ENCODE data around the gene OR2L2.

OR2L2 gene, protein sequence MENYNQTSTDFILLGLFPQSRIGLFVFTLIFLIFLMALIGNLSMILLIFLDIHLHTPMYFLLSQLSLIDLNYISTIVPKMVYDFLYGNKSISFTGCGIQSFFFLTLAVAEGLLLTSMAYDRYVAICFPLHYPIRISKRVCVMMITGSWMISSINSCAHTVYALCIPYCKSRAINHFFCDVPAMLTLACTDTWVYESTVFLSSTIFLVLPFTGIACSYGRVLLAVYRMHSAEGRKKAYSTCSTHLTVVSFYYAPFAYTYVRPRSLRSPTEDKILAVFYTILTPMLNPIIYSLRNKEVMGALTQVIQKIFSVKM

DNA sequence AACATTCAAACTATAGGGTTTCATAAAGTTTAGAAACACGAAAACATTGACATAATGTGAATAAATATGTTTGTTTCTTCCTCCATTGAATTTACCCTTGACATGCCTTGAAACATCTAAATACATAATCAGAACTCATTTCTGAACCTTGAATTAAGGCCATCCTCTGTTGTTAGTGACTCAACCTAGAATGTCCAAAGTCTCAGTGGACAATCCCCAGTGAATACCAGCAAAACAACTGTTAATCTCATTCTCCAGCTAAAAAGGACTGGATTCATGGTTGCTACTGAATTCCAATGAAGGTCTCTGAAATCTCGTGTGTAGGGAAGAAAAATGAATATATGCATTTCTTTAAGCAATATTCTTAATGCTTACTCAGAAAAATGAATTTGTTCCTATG, at the start of gene OR2L2:
OR2L2 (plus strand) TSS at position 301 of the 400 bp plus-strand sequence. CDS start 8,198 bp downstream, outside the sequence.
- H3K4me1 ChIP-seq (ENCODE audit: control insufficient read depth, insufficient read depth, low read length) = no peaks in the 10 kb centered on the region
- H3K27ac ChIP-seq (ENCODE audit: low read depth, low read length) = no peak within 1 kb of the TSS
- H3K36me3 ChIP-seq (ENCODE audit: control insufficient read depth, insufficient read depth, low read length) = no peaks in the 10 kb centered on the region
- no peak within 1 kb of the TSS for H3K4me3 ChIP-seq (ENCODE audit: low read depth, low read length)
- H3K9me3 ChIP-seq (ENCODE audit: control insufficient read depth, insufficient read depth, low read depth, low read length) = peaks cover 39% of the 10 kb centered on the region
- no peaks in the 10 kb centered on the region for H3K27me3 ChIP-seq (ENCODE audit: control insufficient read depth, insufficient read depth, low read length)
- no peak within 1 kb of the TSS for H3K9ac ChIP-seq (ENCODE audit: low read length)

DNA sequence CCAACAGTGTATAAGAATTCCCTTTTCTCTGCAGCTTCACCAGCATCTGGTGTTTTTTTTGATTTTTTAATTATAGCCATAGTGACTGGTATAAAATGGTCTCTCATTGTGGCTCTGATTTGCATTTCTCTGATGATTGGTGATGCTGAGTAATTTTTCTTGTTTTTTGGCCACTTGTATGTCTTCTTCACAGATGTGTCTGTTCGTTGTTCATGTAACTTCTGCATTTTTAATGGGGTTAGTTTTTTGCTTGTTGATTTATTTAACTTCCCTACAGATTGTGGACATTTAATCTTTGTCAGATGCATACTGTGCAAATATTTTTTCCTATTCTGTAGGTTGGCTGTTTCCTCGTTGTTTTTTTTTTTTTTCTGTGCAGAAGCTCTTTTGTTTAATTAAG, 36.9 kb upstream of the OR2L2 start:
- peaks cover 43% of the 10 kb centered on the region; the same call in 1 of the 2 replicates for H3K9me3 ChIP-seq (ENCODE audit: control insufficient read depth, insufficient read depth, low read depth, low read length)

GRCh38 chr1:247998811-247999210, 31.1 kb upstream of the OR2L2 start:
- Histone ChIP-seq H3K36me3 (ENCODE audit: control insufficient read depth, insufficient read depth, low read length) (no peaks in the 10 kb centered on the region), H3K4me1 (ENCODE audit: control insufficient read depth, insufficient read depth, low read length) (no peaks in the 10 kb centered on the region), H3K9ac (ENCODE audit: low read length) (no peak overlapping the region), H3K27ac (ENCODE audit: low read depth, low read length) (no peak overlapping the region), H3K27me3 (ENCODE audit: control insufficient read depth, insufficient read depth, low read length) (no peaks in the 10 kb centered on the region), H3K4me3 (ENCODE audit: low read depth, low read length) (no peak overlapping the region), H3K9me3 (ENCODE audit: control insufficient read depth, insufficient read depth, low read depth, low read length) (peaks cover 31% of the 10 kb centered on the region; the same call in 1 of the 2 replicates)

More for the DNA sequence above, 36.9 kb upstream of the OR2L2 start:
- Histone ChIP-seq H3K27ac (ENCODE audit: low read depth, low read length) (no peak overlapping the region), H3K27me3 (ENCODE audit: control insufficient read depth, insufficient read depth, low read length) (no peaks in the 10 kb centered on the region), H3K4me1 (ENCODE audit: control insufficient read depth, insufficient read depth, low read length) (no peaks in the 10 kb centered on the region), H3K4me3 (ENCODE audit: low read depth, low read length) (no peak overlapping the region), H3K36me3 (ENCODE audit: control insufficient read depth, insufficient read depth, low read length) (no peaks in the 10 kb centered on the region), H3K9ac (ENCODE audit: low read length) (no peak overlapping the region)

- Histone ChIP-seq H3K27ac (ENCODE audit: low read depth, low read length) (no peak overlapping the region), H3K27me3 (ENCODE audit: control insufficient read depth, insufficient read depth, low read length) (no peaks in the 10 kb centered on the region), H3K9me3 (ENCODE audit: control insufficient read depth, insufficient read depth, low read depth, low read length) (peaks cover 28% of the 10 kb centered on the region; the same call in 1 of the 2 replicates), H3K36me3 (ENCODE audit: control insufficient read depth, insufficient read depth, low read length) (no peaks in the 10 kb centered on the region), H3K4me3 (ENCODE audit: low read depth, low read length) (no peak overlapping the region), H3K9ac (ENCODE audit: low read length) (no peak overlapping the region), H3K4me1 (ENCODE audit: control insufficient read depth, insufficient read depth, low read length) (no peaks in the 10 kb centered on the region)
Observed at GRCh38 chr1:248000169-248000568, 29.7 kb upstream of the OR2L2 start.

DNA sequence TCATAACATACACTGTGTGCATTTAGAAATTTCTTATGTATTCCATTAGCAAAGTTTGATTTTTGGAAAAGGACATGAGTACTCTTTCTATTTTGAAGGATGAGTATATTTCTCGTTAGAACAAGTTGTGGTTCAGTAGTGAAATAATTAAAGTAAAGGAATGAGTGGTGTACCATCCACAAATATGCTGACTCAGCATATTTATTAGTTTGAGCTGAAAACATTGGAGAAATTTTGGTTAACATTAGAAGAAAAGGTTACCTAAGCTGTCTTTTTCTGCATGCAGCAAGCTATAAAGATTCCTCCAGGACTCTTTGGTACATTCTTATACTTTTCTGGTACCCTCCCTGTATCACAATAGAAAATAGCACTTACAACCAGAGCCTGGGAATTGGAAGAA, 22.1 kb upstream of the OR2L2 start:
- Histone ChIP-seq H3K4me1 (ENCODE audit: control insufficient read depth, insufficient read depth, low read length) (no peaks in the 10 kb centered on the region), H3K9me3 (ENCODE audit: control insufficient read depth, insufficient read depth, low read depth, low read length) (peaks cover 35% of the 10 kb centered on the region; the same call in 1 of the 2 replicates), H3K27ac (ENCODE audit: low read depth, low read length) (no peak overlapping the region), H3K9ac (ENCODE audit: low read length) (no peak overlapping the region), H3K4me3 (ENCODE audit: low read depth, low read length) (no peak overlapping the region), H3K27me3 (ENCODE audit: control insufficient read depth, insufficient read depth, low read length) (no peaks in the 10 kb centered on the region), H3K36me3 (ENCODE audit: control insufficient read depth, insufficient read depth, low read length) (no peaks in the 10 kb centered on the region)

GRCh38 chr1:248009681-248010080, 20.2 kb upstream of the OR2L2 start:
- Histone ChIP-seq H3K36me3 (ENCODE audit: control insufficient read depth, insufficient read depth, low read length) (no peaks in the 10 kb centered on the region), H3K27me3 (ENCODE audit: control insufficient read depth, insufficient read depth, low read length) (no peaks in the 10 kb centered on the region), H3K27ac (ENCODE audit: low read depth, low read length) (no peak overlapping the region), H3K4me3 (ENCODE audit: low read depth, low read length) (no peak overlapping the region), H3K9me3 (ENCODE audit: control insufficient read depth, insufficient read depth, low read depth, low read length) (peaks cover 30% of the 10 kb centered on the region; the same call in 1 of the 2 replicates), H3K9ac (ENCODE audit: low read length) (no peak overlapping the region), H3K4me1 (ENCODE audit: control insufficient read depth, insufficient read depth, low read length) (no peaks in the 10 kb centered on the region)

- no peak within 1 kb of the TSS for H3K4me3 ChIP-seq (ENCODE audit: low read depth, low read length)
- H3K36me3 ChIP-seq (ENCODE audit: control insufficient read depth, insufficient read depth, low read length) = no peaks in the 10 kb centered on the region
- peaks cover 27% of the 10 kb centered on the region; the same call in 1 of the 2 replicates for H3K9me3 ChIP-seq (ENCODE audit: control insufficient read depth, insufficient read depth, low read depth, low read length)
- H3K9ac ChIP-seq (ENCODE audit: low read length) = no peak within 1 kb of the TSS
- no peaks in the 10 kb centered on the region for H3K27me3 ChIP-seq (ENCODE audit: control insufficient read depth, insufficient read depth, low read length)
- H3K4me1 ChIP-seq (ENCODE audit: control insufficient read depth, insufficient read depth, low read length) = no peaks in the 10 kb centered on the region
- H3K27ac ChIP-seq (ENCODE audit: low read depth, low read length) = no peak within 1 kb of the TSS
Observed at GRCh38 chr1:248013229-248013710, 16.6 kb upstream of the OR2L2 start, which contains the start of gene OR2L5. Gene OR2L5 (plus strand): TSS chr1:248013660. CDS start chr1:248021948, 8,288 bp downstream.

- Histone ChIP-seq H3K9me3 (ENCODE audit: control insufficient read depth, insufficient read depth, low read depth, low read length) (peaks cover 29% of the 10 kb centered on the region; the same call in 1 of the 2 replicates), H3K27me3 (ENCODE audit: control insufficient read depth, insufficient read depth, low read length) (no peaks in the 10 kb centered on the region), H3K36me3 (ENCODE audit: control insufficient read depth, insufficient read depth, low read length) (no peaks in the 10 kb centered on the region), H3K9ac (ENCODE audit: low read length) (no peak overlapping the region), H3K27ac (ENCODE audit: low read depth, low read length) (no peak overlapping the region), H3K4me3 (ENCODE audit: low read depth, low read length) (no peak overlapping the region), H3K4me1 (ENCODE audit: control insufficient read depth, insufficient read depth, low read length) (no peaks in the 10 kb centered on the region)
Observed at GRCh38 chr1:248015803-248016202, 14.1 kb upstream of the OR2L2 start.

DNA sequence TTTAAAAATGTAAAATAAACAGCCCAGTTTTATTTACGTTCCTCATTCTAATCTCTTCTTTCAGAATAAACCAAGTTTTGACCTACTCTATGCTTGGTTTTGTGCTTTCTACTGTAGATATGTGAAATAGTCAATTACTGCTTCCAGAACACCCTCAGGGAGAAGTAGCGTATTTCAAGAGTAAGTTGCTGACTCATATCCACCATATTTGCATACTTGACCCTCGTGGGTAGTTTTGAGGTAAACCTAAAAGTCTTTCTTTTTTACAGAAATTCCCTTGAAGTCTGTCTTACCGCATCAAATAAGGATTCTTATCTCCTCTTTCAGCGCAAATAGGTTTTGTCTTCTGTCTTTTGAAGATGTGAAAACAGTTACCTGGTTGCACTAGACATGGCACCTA, 15.3 kb downstream of the OR2L2 start:
- Histone ChIP-seq H3K9ac (ENCODE audit: low read length) (no peak overlapping the region), H3K9me3 (ENCODE audit: control insufficient read depth, insufficient read depth, low read depth, low read length) (peaks cover 30% of the 10 kb centered on the region; the same call in 1 of the 2 replicates)

GRCh38 chr1:248046536-248046935, 16.7 kb downstream of the OR2L2 start, which contains the start of gene OR2L3:
Gene OR2L3 (plus strand): TSS chr1:248046836. CDS start chr1:248060682, 13,846 bp downstream.
- H3K9me3 ChIP-seq (ENCODE audit: control insufficient read depth, insufficient read depth, low read depth, low read length) = peaks cover 25% of the 10 kb centered on the region; the same call in 1 of the 2 replicates
- H3K36me3 ChIP-seq (ENCODE audit: control insufficient read depth, insufficient read depth, low read length) = no peaks in the 10 kb centered on the region
- H3K27me3 ChIP-seq (ENCODE audit: control insufficient read depth, insufficient read depth, low read length) = no peaks in the 10 kb centered on the region
- H3K4me1 ChIP-seq (ENCODE audit: control insufficient read depth, insufficient read depth, low read length) = no peaks in the 10 kb centered on the region
- H3K27ac ChIP-seq (ENCODE audit: low read depth, low read length) = no peak within 1 kb of the TSS
- no peak within 1 kb of the TSS for H3K4me3 ChIP-seq (ENCODE audit: low read depth, low read length)
- H3K9ac ChIP-seq (ENCODE audit: low read length) = no peak within 1 kb of the TSS

More for the DNA sequence above, 15.3 kb downstream of the OR2L2 start:
- H3K27me3 ChIP-seq (ENCODE audit: control insufficient read depth, insufficient read depth, low read length) = no peaks in the 10 kb centered on the region
- H3K27ac ChIP-seq (ENCODE audit: low read depth, low read length) = no peak overlapping the region
- H3K36me3 ChIP-seq (ENCODE audit: control insufficient read depth, insufficient read depth, low read length) = no peaks in the 10 kb centered on the region
- H3K4me1 ChIP-seq (ENCODE audit: control insufficient read depth, insufficient read depth, low read length) = no peaks in the 10 kb centered on the region
- H3K4me3 ChIP-seq (ENCODE audit: low read depth, low read length) = no peak overlapping the region

- Histone ChIP-seq H3K4me1 (ENCODE audit: control insufficient read depth, insufficient read depth, low read length) (no peaks in the 10 kb centered on the region), H3K36me3 (ENCODE audit: control insufficient read depth, insufficient read depth, low read length) (no peaks in the 10 kb centered on the region), H3K9me3 (ENCODE audit: control insufficient read depth, insufficient read depth, low read depth, low read length) (peaks cover 27% of the 10 kb centered on the region; the same call in 1 of the 2 replicates), H3K4me3 (ENCODE audit: low read depth, low read length) (no peak overlapping the region), H3K27ac (ENCODE audit: low read depth, low read length) (no peak overlapping the region), H3K9ac (ENCODE audit: low read length) (no peak overlapping the region), H3K27me3 (ENCODE audit: control insufficient read depth, insufficient read depth, low read length) (no peaks in the 10 kb centered on the region)
Observed at GRCh38 chr1:248047008-248047407, 17.1 kb downstream of the OR2L2 start.
